HL-60/S4 treated with phorbol 12-myristate 13-acetate at 8.2 ng/mL for 4 days and 3 days (cell line): ENCODE results near the gene DSN1.

Experiments used
- in situ Hi-C: fragments of 300-500 bp; cut with MboI; formaldehyde crosslinking; loops from 2 replicates; pipeline ENCODE4 v1.15.0; 2022; ENCODE audit warnings: low sequenced_read_pairs

Gene DSN1

GRCh38 chr20:36758276-36758675 is 15.3 kb downstream of the DSN1 start:
- in situ Hi-C loops = no loop called here

DNA sequence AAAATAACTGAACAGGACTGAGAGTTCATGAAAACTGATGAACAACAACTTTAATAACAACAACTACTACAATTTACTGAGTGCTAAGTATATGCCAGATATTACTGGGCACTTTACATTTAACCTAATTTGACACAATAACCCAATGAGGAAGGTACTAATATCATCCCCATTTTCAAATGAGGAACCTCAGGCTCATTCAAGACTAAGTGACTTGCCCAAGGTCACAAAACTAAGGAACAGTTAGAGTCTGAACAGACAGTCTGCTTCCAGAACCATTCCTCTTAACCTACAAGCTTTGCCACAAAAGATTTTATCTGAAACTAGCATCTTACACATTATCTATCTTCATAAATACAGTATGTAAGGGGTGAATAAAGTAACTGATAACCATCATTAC is 17.1 kb downstream of the DSN1 start:
- in situ Hi-C loops = no loop called here

DNA sequence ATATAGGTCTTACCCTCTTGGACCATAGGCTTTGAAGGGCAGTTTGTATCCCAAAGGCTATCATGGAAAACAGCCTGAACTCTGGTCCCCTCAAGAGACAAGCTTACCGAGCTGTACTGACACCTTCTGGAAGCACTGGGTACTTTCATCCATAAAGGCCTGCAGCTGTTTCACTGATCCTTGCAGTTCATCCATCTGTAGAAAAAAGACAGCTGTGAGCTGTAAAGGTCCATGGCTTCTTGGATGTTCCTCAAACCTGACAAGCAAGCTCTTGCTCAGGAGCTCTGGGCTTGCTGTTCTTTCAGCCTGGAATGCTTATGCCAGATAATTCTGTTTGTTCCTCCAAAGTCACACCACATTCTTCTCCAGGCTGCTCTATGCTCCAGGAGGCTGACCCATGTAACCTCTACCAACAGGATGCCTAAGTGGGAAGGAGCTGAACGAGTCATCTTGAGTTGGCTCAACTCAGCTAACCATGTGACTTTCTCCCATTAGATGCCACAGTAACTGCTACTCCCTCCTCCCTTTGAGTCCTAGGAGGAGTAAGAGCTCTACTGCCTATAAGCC is 18.8 kb downstream of the DSN1 start:
- in situ Hi-C loops = no loop called here

GRCh38 chr20:36752582-36752981 is 21.0 kb downstream of the DSN1 start:
- in situ Hi-C loops = no loop called here

DNA sequence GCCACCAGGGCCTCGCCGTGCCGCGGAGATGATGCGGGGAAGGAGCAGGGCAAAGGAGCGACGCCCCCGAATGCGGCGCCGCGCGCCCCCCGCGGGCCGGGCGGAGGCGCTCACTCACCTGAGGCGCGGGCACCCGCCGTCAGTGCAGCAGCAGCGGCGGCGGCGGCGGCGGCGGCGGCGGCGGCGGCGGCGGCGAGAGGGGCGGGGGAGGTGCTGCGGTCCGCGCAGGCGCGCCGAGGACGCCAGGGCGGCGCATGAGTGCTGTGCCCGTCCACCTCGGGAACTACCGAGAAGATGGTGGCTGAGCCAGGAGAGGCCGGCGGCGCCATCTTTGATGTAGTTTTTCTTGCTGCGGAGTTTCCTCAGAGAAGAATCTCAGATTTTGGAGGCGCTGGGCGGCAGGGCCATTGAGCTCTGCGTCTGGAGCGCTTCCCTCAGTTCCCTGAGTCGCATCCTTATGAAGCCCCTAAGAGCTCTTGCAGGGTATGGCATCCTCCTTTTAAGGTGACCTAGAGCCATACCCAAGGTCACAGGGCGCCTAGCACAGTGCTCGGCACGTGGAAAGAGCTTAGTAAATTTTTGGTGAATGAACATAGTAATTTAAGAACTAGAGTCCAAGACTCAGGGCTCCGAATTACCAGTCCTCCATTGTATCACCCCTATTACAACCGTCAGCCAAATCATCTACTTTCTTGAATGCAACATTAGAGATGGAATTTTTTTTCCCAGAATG is 27.5 kb downstream of the DSN1 start, which contains the start of gene NDRG3:
NDRG3 (minus strand) TSS at position 164 of the 733 bp plus-strand sequence. CDS start 24,355 bp downstream, outside the sequence.
- in situ Hi-C loops = no loop called here

DNA sequence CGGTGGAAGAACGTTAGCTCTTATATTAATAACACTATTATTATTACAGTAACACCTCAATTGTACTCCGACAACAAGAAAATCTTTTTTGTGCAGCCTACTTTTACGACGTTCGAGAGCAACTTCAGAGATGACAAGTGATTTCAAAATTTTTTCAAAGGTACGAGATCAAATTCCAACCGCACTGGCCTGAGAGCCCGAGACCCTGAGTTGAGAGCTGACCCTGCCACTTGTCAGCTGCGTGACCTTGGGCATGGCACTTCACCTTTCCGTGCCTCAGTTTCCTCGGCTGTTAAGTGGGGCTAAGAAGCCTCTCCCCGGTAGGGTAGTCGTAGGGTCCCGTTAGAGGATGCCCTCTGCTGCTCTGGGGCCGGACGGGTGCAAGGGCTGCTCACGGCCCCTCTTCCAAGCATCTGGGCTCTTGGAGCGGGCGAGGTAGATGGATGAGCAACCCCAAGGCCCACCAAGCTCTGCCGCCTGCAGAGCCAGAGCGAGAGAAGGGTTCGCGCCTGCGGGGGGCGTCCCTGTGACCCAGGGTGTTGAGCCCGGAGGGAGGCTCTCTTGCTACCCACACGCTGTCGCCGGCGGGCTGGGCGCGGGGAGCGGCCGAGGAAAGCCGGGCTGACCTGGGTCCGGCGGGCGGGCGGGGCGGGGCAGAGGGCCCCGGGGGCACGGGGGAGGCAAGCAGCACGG is 28.2 kb downstream of the DSN1 start:
- in situ Hi-C loops = no loop called here

- in situ Hi-C loops = no loop called here
Observed at GRCh38 chr20:36744764-36745191, 28.8 kb downstream of the DSN1 start.

DNA sequence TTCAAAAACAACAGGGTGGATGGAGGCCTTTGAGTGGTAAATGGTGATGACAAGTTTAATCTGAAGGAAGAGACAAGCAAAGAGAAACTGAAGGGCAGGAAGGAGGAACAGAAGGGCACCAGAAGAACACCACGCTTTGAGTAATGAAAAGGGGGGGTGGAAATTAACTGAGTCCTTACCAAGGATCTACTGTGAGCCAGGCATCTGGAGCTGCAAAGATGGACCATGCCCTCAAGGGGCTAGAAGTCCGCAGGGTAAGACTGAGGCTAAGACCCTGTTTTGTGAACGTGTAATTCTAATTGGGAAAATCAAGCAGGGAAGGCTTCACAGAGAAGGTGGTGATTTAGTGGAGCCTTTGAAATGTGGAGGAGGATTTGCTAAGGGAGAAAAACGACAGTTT is 29.3 kb downstream of the DSN1 start:
- in situ Hi-C loops = no loop called here

GRCh38 chr20:36742558-36742957 is 31.0 kb downstream of the DSN1 start:
- in situ Hi-C loops = no loop called here

DNA sequence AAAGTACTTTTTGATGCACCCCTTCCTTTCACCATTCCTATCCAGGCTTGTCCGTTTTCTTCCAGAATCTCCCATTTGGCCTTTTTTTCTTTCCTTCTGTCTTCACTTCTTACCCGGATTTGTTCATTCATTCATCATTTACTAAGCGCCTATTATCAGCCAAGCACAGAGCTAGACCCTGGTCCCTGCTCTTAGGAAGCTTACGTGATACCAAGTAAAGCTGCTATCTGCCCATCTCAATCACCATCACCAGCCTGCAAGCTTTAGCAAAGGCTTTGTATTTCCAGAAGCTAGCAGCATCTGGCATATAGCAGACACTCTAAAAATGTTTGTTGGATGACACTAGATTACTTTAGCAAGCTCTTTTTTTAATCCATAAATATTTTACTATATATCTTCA is 32.5 kb downstream of the DSN1 start:
- in situ Hi-C loops = no loop called here

DNA sequence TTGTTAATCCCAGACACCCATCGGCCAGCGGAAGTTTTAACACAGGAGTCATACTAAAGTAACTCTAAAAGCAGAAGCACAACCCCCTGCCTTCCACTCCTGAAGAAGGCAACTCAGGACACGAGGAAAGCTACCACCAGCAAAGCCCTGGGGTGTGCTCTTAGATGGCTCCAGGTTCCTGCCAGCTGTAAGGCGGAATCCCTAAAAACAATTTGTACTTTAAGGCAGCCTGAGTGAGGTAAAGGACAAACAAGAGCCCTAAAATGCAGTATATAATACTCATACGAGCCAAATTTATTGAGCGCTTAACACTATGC is 36.4 kb downstream of the DSN1 start:
- in situ Hi-C loops = no loop called here

- in situ Hi-C loops = no loop called here
Observed at GRCh38 chr20:36736451-36737182, 36.9 kb downstream of the DSN1 start.

- in situ Hi-C loops = no loop called here
Observed at GRCh38 chr20:36732456-36732855, 41.1 kb downstream of the DSN1 start.

- in situ Hi-C loops = no loop called here
Observed at GRCh38 chr20:36728986-36729385, 44.6 kb downstream of the DSN1 start.

- in situ Hi-C loops = no loop called here
Observed at GRCh38 chr20:36726168-36726567, 47.4 kb downstream of the DSN1 start.

GRCh38 chr20:36720510-36720909 is 53.1 kb downstream of the DSN1 start:
- in situ Hi-C loops = no loop called here

DNA sequence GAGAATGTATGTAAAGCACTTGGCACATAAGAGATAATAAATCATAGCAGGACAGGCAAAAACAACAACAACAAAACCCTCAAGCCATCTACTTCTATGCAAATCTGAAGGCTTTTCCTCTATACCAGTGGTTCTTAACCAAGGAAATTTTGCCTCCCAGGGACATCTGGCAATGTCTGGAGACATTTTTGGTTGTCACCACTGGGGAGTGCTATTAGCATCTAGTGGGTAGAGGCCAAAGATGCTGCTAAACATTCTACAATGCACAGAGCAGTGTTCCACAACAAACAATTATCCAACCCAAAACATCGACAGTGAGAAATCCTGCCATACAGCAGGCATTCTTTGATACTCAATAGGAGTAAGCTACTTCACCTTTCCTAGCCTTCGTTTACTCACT is 55.9 kb downstream of the DSN1 start:
- in situ Hi-C loops = no loop called here

GRCh38 chr20:36717021-36717420 is 56.5 kb downstream of the DSN1 start:
- in situ Hi-C loops = no loop called here

GRCh38 chr20:36712775-36713174 is 60.8 kb downstream of the DSN1 start:
- in situ Hi-C loops = no loop called here

DNA sequence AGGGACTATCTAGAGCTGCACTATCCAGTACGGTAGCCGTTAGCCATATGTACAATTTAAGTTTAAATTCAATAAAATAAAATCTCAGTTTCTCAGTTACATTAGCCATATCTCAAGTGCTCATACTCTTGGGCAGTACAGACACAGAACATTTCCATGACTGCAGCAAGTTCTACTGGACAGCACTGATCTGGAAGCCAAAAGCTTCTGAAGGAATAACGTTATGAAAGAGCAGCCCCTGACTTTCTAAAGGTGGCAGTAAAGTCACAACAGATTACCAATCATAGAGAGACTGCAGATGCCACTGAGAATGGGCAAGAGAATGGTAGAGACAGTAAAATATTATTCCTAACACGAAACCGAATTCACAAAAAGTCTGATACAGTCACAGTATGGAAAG is 64.4 kb downstream of the DSN1 start:
- in situ Hi-C loops = no loop called here

GRCh38 chr20:36703530-36703929 is 70.0 kb downstream of the DSN1 start:
- in situ Hi-C loops = no loop called here
